Uterus (tissue), 4 donors: Measurements from ENCODE around the gene FRMD8. TPM values are rescaled to one million over a fixed set of nuclear protein-coding genes. Genes with fewer than 3 reads are reported as not detected.

Experiments used
- DNase-seq, 2 donors: peaks; one replicate each; pipeline ENCODE4 v3.0.0-alpha.2; 2019 to 2020
- H3K27ac ChIP-seq, 2 donors: fragments of 200-600 bp; sonication (generic); 1 replicate in 1 of 2; 2 replicates in 1 of 2; pipeline ENCODE4 v1.5.1; 2016 to 2018
- H3K27me3 ChIP-seq, 2 donors: fragments of 200-600 bp; sonication (generic); one replicate each; pipeline ENCODE4 v1.5.1; 2018 to 2019; ENCODE audit warnings: control low read depth in 1 of 2
- H3K36me3 ChIP-seq, 2 donors: fragments of 200-600 bp; sonication (generic); one replicate each; pipeline ENCODE4 v1.5.1; 2019; ENCODE audit warnings: control low read depth in 1 of 2
- H3K4me1 ChIP-seq, 2 donors: fragments of 200-600 bp; sonication (generic); one replicate each; pipeline ENCODE4 v1.5.1; 2018 to 2019; ENCODE audit warnings: control low read depth in 1 of 2
- H3K4me3 ChIP-seq, 2 donors: fragments of 200-600 bp; sonication (generic); 1 replicate in 1 of 2; 2 replicates in 1 of 2; pipeline ENCODE4 v1.5.1; 2018 to 2019; ENCODE audit warnings: mild to moderate bottlenecking in 1 of 2
- H3K9me3 ChIP-seq, 2 donors: fragments of 200-600 bp; sonication (generic); one replicate each; pipeline ENCODE4 v1.5.1; 2019; ENCODE audit warnings: control low read depth in 1 of 2
- CTCF ChIP-seq, 4 experiments: fragments of 200-600 bp in 2 of 4; fragments of 450-650 bp in 2 of 4; sonication (generic) in 2 of 4; IDR thresholded peaks; one replicate each; pipeline ENCODE4 v1.5.1; 2016 to 2019; ENCODE audit warnings: antibody characterized with exemption in 4 of 4, mild to moderate bottlenecking in 2 of 4, moderate library complexity in 1 of 4
- POLR2A ChIP-seq, 2 donors: fragments of 450-650 bp; IDR thresholded peaks; one replicate each; pipeline ENCODE4 v1.6.1; 2016; ENCODE audit warnings: antibody characterized with exemption in 2 of 2, mild to moderate bottlenecking in 1 of 2, moderate library complexity in 1 of 2
- intact Hi-C: fragments of 100-400 bp; cut with DNase I; formaldehyde crosslinking; loops from one replicate; pipeline ENCODE4 v1.15.1; 2023; ENCODE audit warnings: low total_unique reads
- total RNA-seq, 4 donors: library from RNA; depleted of rRNA in 3 of 4; stranded (reverse); fragments of >200 nt in 3 of 4; gene quantifications; one replicate each; pipeline versions ENCODE4 v1.1.0 to v1.2.4, GENCODE V29; 2014 to 2023
- donor health status: DM: yes; HTN: yes; CAD: no.

FRMD8 gene
- total RNA-seq, 4 donors from 2014 or later = 15.9 to 160 (median 41.5) TPM

GRCh38 chr11:65436412-65437032 is 50.1 kb downstream of the FRMD8 start:
- intact Hi-C loops = no loop called here
- H3K36me3 ChIP-seq = no peaks in the 10 kb centered on the region
- H3K4me1 ChIP-seq = peaks cover 14 to 15% of the 10 kb centered on the region in 2 donors
- no peaks in the 10 kb centered on the region for H3K9me3 ChIP-seq
- no peaks in the 10 kb centered on the region for H3K27me3 ChIP-seq
- DNase-seq = peak in 1 of 2 donors; percentile 11
- TF ChIP-seq CTCF (IDR thresholded peaks at IDR 0.05) = no peak
- TF ChIP-seq POLR2A (IDR thresholded peaks at IDR 0.05) = no peak
- H3K4me3 ChIP-seq = no peak overlapping the region
- peak overlapping the region; percentile 10 to 99 for H3K27ac ChIP-seq

GRCh38 chr11:65437436-65438227 is 51.2 kb downstream of the FRMD8 start:
- no peaks in the 10 kb centered on the region for H3K9me3 ChIP-seq
- peak in 1 of 2 donors; percentile 16 for DNase-seq
- no peak for TF ChIP-seq POLR2A (IDR thresholded peaks at IDR 0.05)
- TF ChIP-seq CTCF (IDR thresholded peaks at IDR 0.05) = no peak
- no peaks in the 10 kb centered on the region for H3K27me3 ChIP-seq
- no peak overlapping the region for H3K4me3 ChIP-seq
- intact Hi-C loops = no loop called here
- H3K36me3 ChIP-seq = no peaks in the 10 kb centered on the region
- H3K27ac ChIP-seq = peak overlapping the region in 1 of 2 donors; percentile 47
- peaks cover 14 to 24% of the 10 kb centered on the region in 2 donors for H3K4me1 ChIP-seq

GRCh38 chr11:65438257-65439151 is 52.1 kb downstream of the FRMD8 start:
- no peak for DNase-seq
- Histone ChIP-seq H3K27me3 (no peaks in the 10 kb centered on the region), H3K4me3 (no peak overlapping the region), H3K9me3 (no peaks in the 10 kb centered on the region), H3K36me3 (no peaks in the 10 kb centered on the region), H3K27ac (peak overlapping the region in 1 of 2 donors; percentile 47), H3K4me1 (peaks cover 14 to 24% of the 10 kb centered on the region in 2 donors)
- TF ChIP-seq POLR2A (IDR thresholded peaks at IDR 0.05) = no peak
- TF ChIP-seq CTCF (IDR thresholded peaks at IDR 0.05) = no peak
- intact Hi-C loops = no loop called here

GRCh38 chr11:65439331-65440181 is 53.1 kb downstream of the FRMD8 start:
- peak overlapping the region; percentile 7 to 47 for H3K27ac ChIP-seq
- H3K36me3 ChIP-seq = no peaks in the 10 kb centered on the region
- intact Hi-C loops = no loop called here

More at GRCh38 chr11:65439331-65440181, 53.1 kb downstream of the FRMD8 start:
- H3K27me3 ChIP-seq = no peaks in the 10 kb centered on the region
- H3K4me3 ChIP-seq = no peak overlapping the region
- H3K9me3 ChIP-seq = no peaks in the 10 kb centered on the region
- peak; percentile 8 to 12 for DNase-seq
- H3K4me1 ChIP-seq = peaks cover 9 to 24% of the 10 kb centered on the region in 2 donors
- no peak for TF ChIP-seq CTCF (IDR thresholded peaks at IDR 0.05)
- no peak for TF ChIP-seq POLR2A (IDR thresholded peaks at IDR 0.05)
